ENCODE results near the gene ULK2.

GRCh38 chr17:19911033-19911432, 43.3 kb upstream of the ULK2 start:
- no peak for TF ChIP-seq CTCF (IDR thresholded peaks at IDR 0.05; ENCODE audit: low read depth, low read length, poor library complexity, severe bottlenecking)
- no peak for TF ChIP-seq EZH2phosphoT487 (IDR thresholded peaks at IDR 0.05; ENCODE audit: borderline replicate concordance, low read length)
